Measurements from ENCODE around the gene NR3C1.

The NR3C1 gene

GRCh38 chr5:143244000-143244736 lies 159.3 kb downstream of the NR3C1 start:
- in situ Hi-C loops (cut with HindIII; ENCODE audit: low sequenced_read_pairs) = no loop called here

- in situ Hi-C loops (cut with HindIII; ENCODE audit: low sequenced_read_pairs) = no loop called here
Observed at GRCh38 chr5:143243103-143243502, 160.4 kb downstream of the NR3C1 start.

GRCh38 chr5:143241892-143242291 lies 161.6 kb downstream of the NR3C1 start:
- in situ Hi-C loops (cut with HindIII; ENCODE audit: low sequenced_read_pairs) = no loop called here

GRCh38 chr5:143239882-143240518 lies 163.5 kb downstream of the NR3C1 start:
- in situ Hi-C loops (cut with HindIII; ENCODE audit: low sequenced_read_pairs) = no loop called here

GRCh38 chr5:143238620-143239019 lies 164.9 kb downstream of the NR3C1 start:
- in situ Hi-C loops (cut with HindIII; ENCODE audit: low sequenced_read_pairs) = no loop called here

- in situ Hi-C loops (cut with HindIII; ENCODE audit: low sequenced_read_pairs) = no loop called here
Observed at GRCh38 chr5:143237664-143238063, 165.8 kb downstream of the NR3C1 start.

- in situ Hi-C loops (cut with HindIII; ENCODE audit: low sequenced_read_pairs) = no loop called here
Observed at GRCh38 chr5:143236682-143237081, 166.8 kb downstream of the NR3C1 start.

- in situ Hi-C loops (cut with HindIII; ENCODE audit: low sequenced_read_pairs) = no loop called here
Observed at GRCh38 chr5:143235423-143235822, 168.1 kb downstream of the NR3C1 start.

- in situ Hi-C loops (cut with HindIII; ENCODE audit: low sequenced_read_pairs) = no loop called here
Observed at GRCh38 chr5:143234162-143234842, 169.2 kb downstream of the NR3C1 start.

- in situ Hi-C loops (cut with HindIII; ENCODE audit: low sequenced_read_pairs) = no loop called here
Observed at GRCh38 chr5:143233031-143233430, 170.5 kb downstream of the NR3C1 start.

GRCh38 chr5:143231973-143232812 lies 171.3 kb downstream of the NR3C1 start:
- in situ Hi-C loops (cut with HindIII; ENCODE audit: low sequenced_read_pairs) = no loop called here

- in situ Hi-C loops (cut with HindIII; ENCODE audit: low sequenced_read_pairs) = no loop called here
Observed at GRCh38 chr5:143231416-143231815, 172.1 kb downstream of the NR3C1 start.

GRCh38 chr5:143230676-143230996 lies 172.8 kb downstream of the NR3C1 start:
- in situ Hi-C loops (cut with HindIII; ENCODE audit: low sequenced_read_pairs) = no loop called here

GRCh38 chr5:143229896-143230675 lies 173.4 kb downstream of the NR3C1 start:
- in situ Hi-C loops (cut with HindIII; ENCODE audit: low sequenced_read_pairs) = no loop called here

GRCh38 chr5:143229426-143229895 lies 174.0 kb downstream of the NR3C1 start:
- in situ Hi-C loops (cut with HindIII; ENCODE audit: low sequenced_read_pairs) = no loop called here

- in situ Hi-C loops (cut with HindIII; ENCODE audit: low sequenced_read_pairs) = no loop called here
Observed at GRCh38 chr5:143228597-143229293, 174.7 kb downstream of the NR3C1 start.

All from DLD1 (cell line).